Brain microvascular endothelial cell (primary cell): ENCODE measurements around the gene VPS52.

Experiments used
- DNase-seq: peaks from one replicate; pipeline ENCODE4 v3.0.0-alpha.2; 2020
- H3K27ac ChIP-seq: fragments of 250-450 bp; sonication (Bioruptor Pico); 2 replicates; pipeline ENCODE4 v1.5.1; 2020; ENCODE audit warnings: mild to moderate bottlenecking, moderate library complexity
- H3K27me3 ChIP-seq: fragments of 250-450 bp; sonication (Bioruptor Pico); replicated peaks from 2 replicates; pipeline ENCODE4 v1.5.1; 2020; ENCODE audit warnings: mild to moderate bottlenecking
- H3K36me3 ChIP-seq: fragments of 250-450 bp; sonication (Bioruptor Pico); replicated peaks from 2 replicates; pipeline ENCODE4 v1.5.1; 2020; ENCODE audit warnings: mild to moderate bottlenecking
- H3K4me3 ChIP-seq: 2 replicates; pipeline ENCODE4 v1.5.1; 2011; ENCODE audit warnings: low read depth, mild to moderate bottlenecking, control low read depth, low read length, moderate library complexity
- CTCF ChIP-seq: IDR thresholded peaks from 2 replicates; pipeline ENCODE4 v1.5.1; 2011; ENCODE audit warnings: low read depth, mild to moderate bottlenecking, moderate library complexity, low read length, control low read depth, inconsistent platforms; ENCODE audit errors: missing control alignments
- in situ Hi-C: cut with HindIII; loops from 2 replicates; pipeline ENCODE4 v1.10.0; 2017; ENCODE audit warnings: low sequenced_read_pairs, low pct_ligation_motif_present

The VPS52 gene

GRCh38 chr6:33292996-33293682, 21.5 kb upstream of the VPS52 start:
- no peak overlapping the region for H3K27ac ChIP-seq

GRCh38 chr6:33290459-33290858, 18.8 kb upstream of the VPS52 start:
- H3K27me3 ChIP-seq, result no peaks in the 10 kb centered on the region
- DNase-seq, result no peak
- in situ Hi-C loops, result no loop called here
- H3K36me3 ChIP-seq, result peaks cover 52% of the 10 kb centered on the region
- H3K27ac ChIP-seq, result no peak overlapping the region
- peak overlapping the region; percentile 86 for H3K4me3 ChIP-seq
- TF ChIP-seq CTCF, result no peak

More at GRCh38 chr6:33292996-33293682, 21.5 kb upstream of the VPS52 start:
- no peak for DNase-seq
- H3K4me3 ChIP-seq, result no peak overlapping the region
- in situ Hi-C loops, result no loop called here
- H3K36me3 ChIP-seq, result peaks cover 39% of the 10 kb centered on the region
- no peaks in the 10 kb centered on the region for H3K27me3 ChIP-seq
- no peak for TF ChIP-seq CTCF

GRCh38 chr6:33289784-33290315, 18.2 kb upstream of the VPS52 start:
- no peak for TF ChIP-seq CTCF
- in situ Hi-C loops, result no loop called here

GRCh38 chr6:33288921-33289783, 17.5 kb upstream of the VPS52 start, which contains the start of the genes PFDN6 and WDR46:
TSS of gene PFDN6 (plus strand) at chr6:33289601. CDS start at chr6:33289857, 256 bp downstream.
TSS of gene WDR46 (minus strand) at chr6:33289239. CDS start at chr6:33289170, 69 bp downstream.
- peak within 1 kb of the TSS; percentile 86 for H3K4me3 ChIP-seq
- peak; percentile 87 for DNase-seq
- no peak for TF ChIP-seq CTCF
- peak within 1 kb of the TSS; percentile 69 for H3K27ac ChIP-seq
- H3K27me3 ChIP-seq, result no peaks in the 10 kb centered on the region
- in situ Hi-C loops, result no loop called here
- H3K36me3 ChIP-seq, result peaks cover 51% of the 10 kb centered on the region

More at GRCh38 chr6:33289784-33290315, 18.2 kb upstream of the VPS52 start:
- Histone ChIP-seq H3K4me3 (peak overlapping the region; percentile 86), H3K36me3 (peaks cover 52% of the 10 kb centered on the region), H3K27me3 (no peaks in the 10 kb centered on the region), H3K27ac (peak overlapping the region; percentile 69)
- DNase-seq, result no peak

- TF ChIP-seq CTCF, result no peak
- peak overlapping the region; percentile 86 for H3K4me3 ChIP-seq
- peaks cover 50% of the 10 kb centered on the region for H3K36me3 ChIP-seq
- in situ Hi-C loops, result no loop called here
- no peaks in the 10 kb centered on the region for H3K27me3 ChIP-seq
- H3K27ac ChIP-seq, result peak overlapping the region; percentile 69
- DNase-seq, result no peak
These were observed 16.7 kb upstream of the VPS52 start for GRCh38 chr6:33288141-33288920.
